Stimulated activated CD4-positive, alpha-beta T cell treated with anti-CD3 and anti-CD28 coated beads, Interleukin-2, amount 100 ng/mL, for 4 hours (primary cell): ENCODE results near the gene JMJD8.
A peak's percentile ranks its signal among the peaks of the same experiment; 100 is the strongest.
"Not testable (repeated sequence)": the region's sequence is repeated elsewhere in the genome, so short reads cannot be mapped to it uniquely, and the experiment has no call there.

Source experiments
- DNase-seq: peaks from one replicate; pipeline ENCODE4 v3.0.0-alpha.2; 2020; ENCODE audit warnings: low read depth

JMJD8 gene

DNA sequence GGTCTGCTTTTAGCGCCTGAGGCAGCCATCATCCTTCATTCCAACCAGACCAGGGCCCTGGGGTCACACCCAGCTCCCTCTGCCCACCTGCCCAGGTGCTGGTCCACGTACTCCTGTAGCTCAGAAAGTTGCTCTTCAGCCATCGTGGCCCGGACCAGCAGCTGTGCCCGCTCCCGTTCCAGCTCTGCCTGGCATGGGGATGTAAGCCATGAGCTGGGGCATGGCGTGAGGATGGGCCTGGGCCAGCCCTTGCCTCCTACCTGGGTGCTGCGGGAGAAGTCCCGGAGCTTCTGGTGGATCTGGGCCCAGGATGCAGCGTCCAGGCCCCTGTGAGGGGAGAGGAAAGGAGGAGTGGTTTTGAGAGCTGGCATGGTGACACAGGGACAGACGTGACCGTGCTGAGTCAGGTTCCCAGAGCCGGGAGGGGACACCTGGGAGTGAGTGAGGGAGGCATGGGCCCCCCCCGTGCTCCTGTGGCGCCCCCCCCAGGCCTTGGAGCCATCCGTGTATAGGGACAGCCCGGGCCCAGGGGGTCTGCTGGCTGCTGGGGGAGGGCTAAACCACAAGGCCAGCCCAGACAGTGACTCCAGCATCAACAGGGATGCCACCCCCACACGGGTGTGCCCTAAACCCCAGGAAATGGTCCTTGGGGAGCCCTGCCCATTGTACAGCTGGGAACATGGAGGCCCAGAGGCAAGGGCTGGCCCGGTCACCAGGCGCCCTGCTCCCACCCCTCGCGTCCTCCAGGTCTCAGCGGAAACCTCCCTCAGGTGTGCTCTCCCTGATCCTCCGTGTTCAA lies 38.9 kb upstream of the JMJD8 start:
- DNase-seq, result no peak

DNA sequence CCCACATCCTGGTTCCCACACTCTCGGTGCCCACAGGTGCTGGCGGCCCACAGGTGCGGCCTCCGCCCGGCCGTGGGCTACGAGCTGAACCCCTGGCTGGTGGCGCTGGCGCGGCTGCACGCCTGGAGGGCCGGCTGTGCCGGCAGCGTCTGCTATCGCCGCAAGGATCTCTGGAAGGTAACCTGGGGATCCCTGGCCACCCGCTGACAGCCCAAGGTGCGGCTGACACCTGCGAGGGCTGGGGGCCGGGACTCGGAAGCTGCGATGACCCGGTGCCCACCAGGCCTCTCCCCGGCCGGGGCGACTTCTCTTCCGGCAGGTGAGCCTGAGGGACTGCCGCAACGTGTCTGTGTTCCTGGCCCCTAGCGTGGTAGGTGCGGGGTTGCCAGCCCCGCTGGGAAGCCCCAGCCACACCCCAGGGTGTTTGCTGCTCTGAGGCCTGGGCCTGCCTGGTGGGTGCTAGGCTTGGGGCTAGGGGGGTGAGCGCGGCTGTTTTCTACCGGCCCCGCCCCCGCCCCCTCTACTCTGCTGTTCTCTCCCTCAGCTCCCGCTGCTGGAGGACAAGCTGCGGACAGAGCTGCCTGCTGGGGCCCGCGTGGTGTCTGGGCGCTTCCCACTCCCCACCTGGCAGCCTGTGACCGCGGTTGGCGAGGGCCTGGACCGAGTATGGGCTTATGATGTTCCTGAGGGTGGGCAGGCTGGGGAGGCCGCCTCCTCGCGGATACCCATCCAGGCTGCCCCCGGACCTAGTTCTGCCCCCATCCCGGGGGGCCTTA lies 37.8 kb upstream of the JMJD8 start:
- DNase-seq, result no peak

DNA sequence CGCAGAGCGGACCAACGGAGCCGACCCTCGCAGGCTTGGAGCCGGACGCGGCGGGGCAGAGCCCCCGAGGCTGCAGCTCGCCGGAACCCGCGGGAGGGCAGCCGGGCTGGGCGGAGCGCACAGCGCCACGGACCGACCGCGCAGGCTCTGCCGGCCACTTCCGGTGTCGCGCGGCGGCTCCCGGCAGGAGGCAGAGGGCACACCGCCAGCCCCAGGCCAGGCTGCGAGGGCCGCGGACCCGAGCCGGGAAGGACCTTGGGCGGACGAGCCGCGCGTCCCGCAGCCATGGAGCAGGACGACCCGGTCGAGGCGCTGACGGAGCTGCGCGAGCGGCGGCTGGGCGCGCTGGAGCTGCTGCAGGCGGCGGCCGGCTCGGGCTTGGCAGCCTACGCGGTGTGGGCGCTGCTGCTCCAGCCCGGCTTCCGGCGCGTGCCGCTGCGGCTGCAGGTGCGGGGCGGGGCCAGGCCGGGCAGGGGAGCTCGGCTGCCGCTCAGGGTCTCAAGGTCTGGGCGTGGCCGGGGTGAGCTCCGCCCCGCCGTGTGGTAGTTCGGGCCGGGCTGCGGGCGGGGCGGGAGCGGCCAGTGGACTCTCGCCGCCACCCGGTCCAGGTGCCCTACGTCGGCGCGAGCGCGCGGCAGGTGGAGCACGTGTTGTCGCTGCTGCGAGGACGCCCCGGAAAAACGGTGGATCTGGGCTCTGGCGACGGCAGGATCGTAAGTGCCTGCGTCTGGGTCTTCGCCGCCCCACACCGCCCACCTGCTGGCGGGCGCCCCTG lies 37.0 kb upstream of the JMJD8 start, which contains the start of gene ANTKMT:
Gene ANTKMT (plus strand): TSS at position 157 of the 775 bp plus-strand sequence. CDS start 129 bp downstream, at position 286.
- DNase-seq, result peak; percentile 54

DNA sequence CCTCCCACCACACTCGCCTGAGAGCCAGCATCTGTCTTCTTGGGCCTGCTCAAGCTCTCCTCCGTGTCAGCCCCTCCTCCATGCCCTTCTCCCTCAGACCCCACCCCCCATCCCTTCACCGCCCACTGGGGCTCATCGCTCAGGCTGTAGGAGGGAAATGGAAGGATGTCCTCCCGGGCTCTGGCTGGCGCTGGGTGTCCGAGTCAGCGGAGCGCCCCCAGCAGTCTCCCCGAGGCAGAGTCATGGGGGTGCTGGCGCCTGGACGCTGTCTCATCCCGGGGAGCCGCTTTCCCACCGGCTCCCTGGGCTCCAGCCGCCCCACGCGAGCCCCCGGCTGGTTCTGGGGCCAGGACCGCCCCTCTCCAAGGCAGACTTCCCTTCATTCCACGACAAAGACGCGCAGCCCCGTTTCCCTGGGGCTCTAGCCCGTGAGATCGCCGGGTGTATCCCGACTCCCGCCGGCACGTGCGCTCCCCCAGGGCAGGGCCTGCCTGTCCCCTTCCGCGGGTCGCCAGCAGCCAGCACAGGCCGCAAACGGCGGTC lies 36.4 kb upstream of the JMJD8 start:
- DNase-seq, result no peak

- DNase-seq, result no peak
These were observed 35.8 kb upstream of the JMJD8 start for GRCh38 chr16:719815-720446.

- no peak for DNase-seq
These were observed 34.8 kb upstream of the JMJD8 start for GRCh38 chr16:718922-719321.

- no peak for DNase-seq
These were observed 34.3 kb upstream of the JMJD8 start for GRCh38 chr16:718389-718788.

DNA sequence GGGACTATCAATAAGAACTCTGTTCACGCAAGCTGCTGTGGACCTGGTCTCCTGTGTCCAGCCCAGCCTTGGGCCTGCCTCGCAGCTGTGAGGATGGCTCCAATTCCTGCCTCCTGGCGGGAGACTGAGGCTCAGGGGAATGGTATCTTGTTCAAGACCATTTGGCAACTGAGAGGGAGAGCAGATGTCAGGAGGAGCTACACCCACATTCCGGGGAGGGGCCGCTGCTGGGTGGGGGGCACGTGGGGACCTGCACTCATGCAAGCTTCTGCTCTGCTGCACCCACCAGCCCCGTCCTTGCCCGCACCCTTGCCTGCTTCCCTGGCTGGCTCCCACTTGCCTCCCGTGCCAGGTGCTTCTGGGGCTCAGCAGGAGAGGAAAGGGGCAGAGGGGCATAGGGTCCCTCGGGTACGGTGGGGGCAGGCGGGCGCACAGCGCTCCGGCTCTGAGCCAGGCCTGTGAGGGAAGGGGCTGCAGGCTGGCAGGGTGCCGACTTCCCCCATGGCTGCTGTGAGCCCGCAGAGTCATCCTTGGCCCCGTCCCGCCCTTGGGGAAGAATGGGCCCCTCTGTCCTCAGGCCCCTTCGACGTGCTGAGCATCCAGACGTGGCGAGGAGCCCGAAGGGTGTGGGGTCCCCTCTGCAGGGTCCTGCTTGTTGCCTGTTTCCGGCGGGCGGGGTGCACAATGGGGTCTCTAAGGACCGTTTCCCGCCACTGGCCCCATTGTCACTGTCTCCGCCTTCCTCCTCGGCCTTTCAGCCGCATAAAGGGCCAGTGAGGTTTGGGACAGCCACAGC lies 33.5 kb upstream of the JMJD8 start:
- no peak for DNase-seq

DNA sequence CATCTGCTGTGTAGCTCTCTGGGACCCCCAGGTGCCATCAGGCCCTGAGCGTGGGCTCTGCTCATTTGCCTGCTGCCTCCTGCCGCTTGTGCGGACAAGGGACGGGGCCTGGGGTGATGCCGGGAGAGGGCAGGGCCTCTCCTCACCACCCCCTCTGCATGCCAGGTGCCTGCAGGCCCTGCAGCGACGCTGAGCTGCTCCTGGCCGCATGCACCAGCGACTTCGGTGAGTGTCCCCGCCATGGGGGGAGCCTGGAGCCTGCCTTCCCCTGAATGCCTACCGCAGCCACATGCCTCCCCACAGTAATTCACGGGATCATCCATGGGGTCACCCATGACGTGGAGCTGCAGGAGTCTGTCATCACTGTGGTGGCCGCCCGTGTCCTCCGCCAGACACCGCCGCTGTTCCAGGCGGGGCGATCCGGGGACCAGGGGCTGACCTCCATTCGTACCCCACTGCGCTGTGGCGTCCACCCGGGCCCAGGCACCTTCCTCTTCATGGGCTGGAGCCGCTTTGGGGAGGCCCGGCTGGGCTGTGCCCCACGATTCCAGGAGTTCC lies 32.7 kb upstream of the JMJD8 start:
- no peak for DNase-seq

DNA sequence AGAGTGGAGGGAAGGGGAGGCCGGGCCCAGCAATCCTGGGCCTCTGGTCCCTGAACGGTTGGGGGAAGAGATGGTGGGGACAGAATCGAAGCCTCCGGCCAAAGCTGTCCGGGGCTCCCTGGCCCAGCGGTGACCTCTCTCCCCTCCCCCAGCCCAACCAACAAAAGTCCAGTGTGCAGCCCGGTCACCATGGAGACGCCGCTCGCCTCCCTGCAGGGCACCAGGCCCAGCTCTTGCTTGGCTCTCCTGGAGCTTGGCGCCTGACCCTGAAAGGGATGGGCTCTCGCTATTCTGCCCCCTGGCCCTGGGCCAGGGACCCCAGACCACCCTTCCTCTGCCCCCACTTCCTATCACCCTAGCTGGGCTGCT lies 32.0 kb upstream of the JMJD8 start:
- DNase-seq, result no peak

DNA sequence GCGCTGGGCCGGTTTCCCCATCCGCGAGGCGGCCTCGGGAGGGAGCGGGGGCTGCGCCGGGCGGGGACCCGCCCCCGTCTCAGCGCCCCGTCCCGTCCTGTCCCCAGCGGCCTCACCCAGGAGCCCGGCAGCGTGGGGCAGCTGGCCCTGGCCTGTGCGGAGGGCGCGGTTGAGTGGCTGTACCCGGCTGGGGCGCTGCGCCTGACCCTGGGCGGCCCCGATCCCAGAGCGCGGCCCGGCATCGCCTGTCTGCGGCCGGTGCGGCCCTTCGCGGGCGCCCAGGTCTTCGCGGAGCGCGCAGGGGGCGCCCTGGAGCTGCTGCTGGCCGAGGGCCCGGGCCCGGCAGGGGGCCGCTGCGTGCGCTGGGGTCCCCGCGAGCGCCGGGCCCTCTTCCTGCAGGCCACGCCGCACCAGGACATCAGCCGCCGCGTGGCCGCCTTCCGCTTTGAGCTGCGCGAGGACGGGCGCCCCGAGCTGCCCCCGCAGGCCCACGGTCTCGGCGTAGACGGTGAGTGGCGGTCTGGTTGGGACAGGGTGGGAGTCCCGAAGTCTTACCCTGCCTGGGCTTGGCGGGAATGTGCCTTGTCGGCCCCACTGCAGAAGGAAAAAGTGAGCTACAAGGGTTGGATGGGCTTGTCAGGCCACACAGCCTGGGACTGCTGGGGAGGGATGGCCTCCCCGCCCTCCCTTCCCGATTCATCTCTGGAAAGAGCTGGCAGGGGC lies 31.5 kb upstream of the JMJD8 start:
- DNase-seq, result no peak

DNA sequence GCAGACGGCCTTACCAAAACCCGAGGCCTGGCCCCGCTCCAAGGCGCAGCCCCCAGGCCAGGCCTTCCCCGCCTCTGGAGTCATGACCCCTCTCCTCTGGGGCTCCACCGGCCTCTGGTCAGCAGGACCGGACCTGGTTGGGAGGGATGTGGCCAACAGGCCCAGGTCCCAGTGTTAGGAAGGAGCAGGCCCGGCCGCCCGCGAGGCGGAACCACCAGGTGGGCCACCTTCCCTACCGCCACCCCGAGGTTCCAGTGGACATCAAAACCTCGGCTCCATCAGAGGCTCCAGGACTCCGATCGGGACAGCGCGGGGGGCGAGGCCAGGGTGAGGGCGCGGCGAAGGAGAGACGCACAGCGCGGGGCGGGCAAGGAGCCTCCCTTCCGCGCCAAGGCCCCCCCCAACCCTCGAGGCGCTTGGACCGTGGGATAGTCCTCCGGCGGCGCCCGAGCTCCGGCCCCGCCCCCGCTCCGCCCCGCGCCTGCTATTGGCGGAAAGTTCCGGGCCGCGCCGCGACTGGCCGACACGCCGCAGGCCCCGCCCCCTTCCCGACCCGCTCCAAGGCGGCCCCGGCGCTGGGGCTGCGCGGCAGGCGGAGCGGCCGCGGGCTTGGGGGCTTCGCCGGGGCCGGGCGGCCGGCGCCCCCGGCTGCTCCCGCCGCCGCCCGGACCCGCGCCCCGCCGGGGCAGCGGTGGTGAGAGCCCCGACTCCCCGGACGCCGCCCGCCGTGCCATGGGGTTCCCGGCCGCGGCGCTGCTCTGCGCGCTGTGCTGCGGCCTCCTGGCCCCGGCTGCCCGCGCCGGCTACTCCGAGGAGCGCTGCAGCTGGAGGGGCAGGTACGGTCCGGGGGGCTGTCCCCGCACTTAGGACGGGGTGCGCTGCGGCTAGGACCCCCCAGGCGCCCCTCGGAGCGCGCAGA lies 30.7 kb upstream of the JMJD8 start, which contains the start of gene METRN:
Gene METRN (plus strand): TSS at position 561 of the 919 bp plus-strand sequence. CDS start 172 bp downstream, at position 733.
- DNase-seq, result peak; percentile 83

DNA sequence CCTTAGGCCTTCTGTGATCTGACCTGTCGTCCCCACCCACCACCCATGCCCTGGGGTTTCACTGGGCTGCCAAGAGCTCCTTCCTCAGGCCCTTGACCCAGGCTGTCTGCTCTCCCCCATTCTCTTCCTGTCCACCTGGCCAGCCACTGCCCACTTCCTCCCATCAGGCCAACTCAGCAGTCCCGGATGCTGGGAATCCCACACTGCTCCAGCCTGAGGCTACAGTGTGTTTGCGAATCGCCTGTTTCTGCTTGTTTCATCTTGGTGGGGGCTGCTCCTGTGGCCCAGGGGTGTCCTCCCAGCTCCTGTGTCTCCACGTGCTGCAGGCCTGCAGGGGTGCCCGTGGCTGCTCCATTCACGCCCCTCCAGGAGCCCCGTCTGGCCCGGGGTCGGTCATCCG lies 29.9 kb upstream of the JMJD8 start:
- no peak for DNase-seq

- DNase-seq, result not testable (repeated sequence)
These were observed 28.7 kb upstream of the JMJD8 start for GRCh38 chr16:712740-713250.

DNA sequence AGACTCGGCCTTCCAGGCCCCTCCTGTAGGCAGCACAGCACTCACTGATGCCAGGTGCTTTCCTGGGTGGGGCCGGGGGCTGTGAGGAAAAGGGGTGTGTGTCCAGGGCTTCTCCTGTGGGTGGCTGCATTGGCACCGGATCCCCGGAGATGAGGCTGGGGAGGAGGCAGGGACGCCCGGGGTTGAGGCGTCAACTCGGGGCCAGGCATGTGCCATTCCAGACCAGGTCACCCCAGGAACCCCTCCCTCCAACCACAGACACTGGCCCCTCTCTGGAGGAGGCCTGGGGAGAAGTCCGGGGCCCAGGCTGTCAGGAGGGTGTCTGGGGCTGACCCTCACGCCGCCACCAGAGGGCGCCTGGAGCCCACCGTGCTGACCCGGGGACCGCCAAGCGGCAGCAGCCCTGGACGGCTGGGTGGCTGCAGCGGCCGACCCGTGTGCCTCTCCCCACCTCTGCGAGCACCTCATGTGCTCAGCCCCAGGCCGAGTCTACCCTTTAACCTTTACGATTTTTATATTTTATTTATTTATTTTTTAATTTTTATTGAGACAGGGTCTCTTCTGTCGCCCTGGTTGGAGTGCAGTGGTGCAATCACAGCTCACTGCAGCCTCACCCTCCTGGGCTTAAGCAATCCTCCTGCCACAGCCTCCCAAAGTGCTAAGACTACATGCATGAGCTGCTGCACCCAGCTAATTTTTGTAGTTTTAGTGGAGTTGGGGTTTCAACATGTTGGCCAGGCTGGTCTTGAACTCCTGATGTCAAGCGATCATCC lies 27.6 kb upstream of the JMJD8 start:
- DNase-seq, result peak; percentile 66

DNA sequence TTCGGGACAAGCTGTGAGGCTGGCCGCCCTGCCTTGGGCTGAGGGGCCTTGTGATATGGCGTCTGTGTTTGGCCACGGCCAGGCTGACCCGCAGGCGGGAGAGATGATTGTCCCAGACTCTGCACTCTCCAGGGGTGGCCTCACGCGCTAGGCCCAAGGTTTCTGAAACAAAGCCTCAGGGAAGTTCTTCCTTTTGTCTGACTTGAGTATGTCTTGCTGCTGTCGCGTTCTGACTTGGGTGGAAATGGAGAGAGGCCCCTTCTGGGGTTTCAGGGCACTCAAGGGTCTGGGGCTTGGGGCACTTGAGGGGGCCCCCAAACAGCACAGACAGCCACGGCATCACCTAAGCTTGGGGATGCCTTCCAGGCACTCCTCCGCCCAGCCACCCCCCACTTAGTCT lies 26.9 kb upstream of the JMJD8 start:
- DNase-seq, result no peak

DNA sequence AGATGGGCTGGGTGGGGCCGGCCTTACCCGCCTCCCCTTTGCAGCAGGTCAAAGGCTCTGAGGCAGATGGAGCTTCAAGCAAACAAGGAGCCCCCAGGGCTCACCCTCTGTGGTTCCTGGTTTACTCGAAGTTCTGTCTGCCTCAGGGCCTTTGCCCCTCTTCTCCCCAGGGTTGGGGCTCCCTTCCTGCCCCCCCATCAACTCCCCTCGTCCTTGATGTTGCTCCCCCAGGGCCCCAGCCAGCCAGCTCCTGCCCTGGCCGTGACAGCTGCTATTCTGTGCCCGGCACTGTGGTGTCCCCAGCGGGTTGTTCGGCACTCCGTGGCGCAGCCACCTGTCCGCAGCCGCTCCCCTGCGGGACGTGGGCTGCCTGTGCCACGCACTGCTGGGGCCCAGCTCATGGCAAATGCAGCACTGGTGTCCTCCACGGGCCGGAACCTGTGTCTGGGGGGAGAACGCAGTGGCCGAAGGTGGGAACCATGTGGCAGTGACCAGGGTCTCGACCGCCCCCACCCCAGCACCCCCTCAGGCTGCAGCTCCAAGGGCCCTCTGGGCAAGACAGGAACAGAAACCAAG lies 26.5 kb upstream of the JMJD8 start:
- no peak for DNase-seq
